OCI-LY1 (cell line): Measurements from ENCODE around the gene PNMA6E.

Experiments
- H2AFZ ChIP-seq: fragments of 200-600 bp; sonication (generic), shearing (Covaris generic); 2 replicates; pipeline ENCODE4 v1.6.0; 2014; ENCODE audit warnings: antibody characterized with exemption, mild to moderate bottlenecking, low read length
- H3F3A ChIP-seq: fragments of 200-600 bp; sonication (generic), shearing (Covaris generic); 2 replicates; pipeline ENCODE4 v1.6.0; 2014; ENCODE audit warnings: mild to moderate bottlenecking, antibody characterized with exemption, low read length, moderate library complexity; ENCODE audit not compliant: insufficient read depth
- H3K27ac ChIP-seq: fragments of 200-600 bp; sonication (generic); 2 replicates; pipeline ENCODE4 v1.5.1; 2014; ENCODE audit warnings: low read length, mixed run types, mild to moderate bottlenecking, low read depth; ENCODE audit not compliant: poor library complexity, severe bottlenecking
- H3K27me3 ChIP-seq: fragments of 200-600 bp; sonication (generic); 2 replicates; pipeline ENCODE4 v1.6.0; 2014; ENCODE audit warnings: antibody characterized with exemption, mild to moderate bottlenecking, low read length, moderate library complexity; ENCODE audit not compliant: insufficient read depth
- H3K36me3 ChIP-seq: fragments of 200-600 bp; sonication (generic); 2 replicates; pipeline ENCODE4 v1.6.1; 2014; ENCODE audit warnings: mild to moderate bottlenecking, antibody characterized with exemption, low read length, moderate library complexity, mixed read lengths; ENCODE audit not compliant: insufficient read depth
- H3K4me1 ChIP-seq: fragments of 200-600 bp; sonication (generic); 2 replicates; pipeline ENCODE4 v1.5.1; 2014; ENCODE audit warnings: mild to moderate bottlenecking, low read length, moderate library complexity; ENCODE audit not compliant: insufficient read depth, severe bottlenecking
- H3K4me2 ChIP-seq: fragments of 200-600 bp; sonication (generic), shearing (Covaris generic); 2 replicates; pipeline ENCODE4 v1.6.1; 2014; ENCODE audit warnings: low read length
- H3K4me3 ChIP-seq: fragments of 200-600 bp; sonication (generic); 2 replicates; pipeline ENCODE4 v1.5.1; 2014; ENCODE audit warnings: low read length, low read depth, mild to moderate bottlenecking, mixed read lengths; ENCODE audit not compliant: poor library complexity, severe bottlenecking
- H3K79me2 ChIP-seq: fragments of 200-600 bp; shearing (Covaris generic); 2 replicates; pipeline ENCODE4 v1.6.1; 2016; ENCODE audit warnings: mixed run types, low read length, mixed read lengths; ENCODE audit not compliant: insufficient read depth
- H3K9ac ChIP-seq: fragments of 200-600 bp; sonication (generic), shearing (Covaris generic); 2 replicates; pipeline ENCODE4 v1.6.1; 2014; ENCODE audit warnings: mild to moderate bottlenecking, low read length, mixed read lengths
- H3K9me2 ChIP-seq: fragments of 200-600 bp; sonication (generic), shearing (Covaris generic); 2 replicates; pipeline ENCODE4 v1.6.1; 2014; ENCODE audit warnings: low read depth, mild to moderate bottlenecking, low read length, mixed read lengths
- H3K9me3 ChIP-seq: fragments of 200-600 bp; shearing (Covaris generic); 2 replicates; pipeline ENCODE4 v1.6.1; 2014; ENCODE audit warnings: low read length, mixed read lengths
- H4K20me1 ChIP-seq: fragments of 200-600 bp; sonication (generic), shearing (Covaris generic); 2 replicates; pipeline ENCODE4 v1.6.0; 2016; ENCODE audit warnings: mild to moderate bottlenecking, low read length; ENCODE audit not compliant: insufficient read depth
- CTCF ChIP-seq: fragments of 200-600 bp; sonication (generic), shearing (Covaris generic); IDR thresholded peaks from 2 replicates; pipeline ENCODE4 v1.5.1; 2017; ENCODE audit warnings: mild to moderate bottlenecking, antibody characterized with exemption, low read length, moderate library complexity, mixed read lengths
- EZH2 ChIP-seq: fragments of 200-600 bp; sonication (generic), shearing (Covaris generic); IDR thresholded peaks from 2 replicates; pipeline ENCODE4 v1.8.0; 2017; ENCODE audit warnings: borderline replicate concordance, mixed run types, mild to moderate bottlenecking, antibody characterized with exemption, low read length, moderate library complexity, mixed read lengths

The PNMA6E gene

GRCh38 chrX:153401133-153401764 is at the start of gene PNMA6E:
Gene PNMA6E (minus strand): TSS chrX:153401350. CDS start chrX:153398849, 2,501 bp downstream.
- Histone ChIP-seq H3K27ac (no peak within 1 kb of the TSS), H3K4me3 (no peak within 1 kb of the TSS), H3K9me2 (no peaks in the 10 kb centered on the region), H3F3A (no peaks in the 10 kb centered on the region), H3K9ac (no peak within 1 kb of the TSS), H3K79me2 (no peaks in the 10 kb centered on the region), H3K27me3 (no peaks in the 10 kb centered on the region), H4K20me1 (no peaks in the 10 kb centered on the region), H3K4me2 (no peak within 1 kb of the TSS), H3K36me3 (no peaks in the 10 kb centered on the region), H3K4me1 (no peaks in the 10 kb centered on the region), H2AFZ (no peak within 1 kb of the TSS), H3K9me3 (no peaks in the 10 kb centered on the region)
- TF ChIP-seq EZH2 (no peak), CTCF (no peak)

GRCh38 chrX:153450949-153451277 is 49.8 kb upstream of the PNMA6E start:
- no peaks in the 10 kb centered on the region for H4K20me1 ChIP-seq
- no peaks in the 10 kb centered on the region for H3K79me2 ChIP-seq
- H3K4me1 ChIP-seq: no peaks in the 10 kb centered on the region
- H3K36me3 ChIP-seq: no peaks in the 10 kb centered on the region; the same call in 1 of the 2 replicates
- H3K4me2 ChIP-seq: no peak overlapping the region
- no peak overlapping the region for H2AFZ ChIP-seq
- H3K27ac ChIP-seq: no peak overlapping the region
- H3K9me3 ChIP-seq: no peaks in the 10 kb centered on the region
- H3K4me3 ChIP-seq: no peak overlapping the region
- H3K27me3 ChIP-seq: no peaks in the 10 kb centered on the region
- H3F3A ChIP-seq: no peaks in the 10 kb centered on the region
- TF ChIP-seq CTCF (no peak), EZH2 (no peak)
- no peak overlapping the region for H3K9ac ChIP-seq
- no peaks in the 10 kb centered on the region for H3K9me2 ChIP-seq

- Histone ChIP-seq H2AFZ (no peak overlapping the region), H3F3A (no peaks in the 10 kb centered on the region), H3K36me3 (no peaks in the 10 kb centered on the region; the same call in 1 of the 2 replicates), H3K9me3 (no peaks in the 10 kb centered on the region), H4K20me1 (no peaks in the 10 kb centered on the region), H3K27ac (no peak overlapping the region), H3K9ac (no peak overlapping the region), H3K4me1 (no peaks in the 10 kb centered on the region), H3K79me2 (no peaks in the 10 kb centered on the region), H3K27me3 (no peaks in the 10 kb centered on the region), H3K4me2 (no peak overlapping the region), H3K9me2 (no peaks in the 10 kb centered on the region), H3K4me3 (no peak overlapping the region)
- TF ChIP-seq EZH2 (no peak), CTCF (no peak)
These were observed 49.2 kb upstream of the PNMA6E start for GRCh38 chrX:153450114-153450948.
